ENCODE measurements around the gene BDH2. TPM values are rescaled to one million over a fixed set of nuclear protein-coding genes. Genes with fewer than 3 reads are reported as not detected.

BDH2 gene
- polyA plus RNA-seq, 1 of the 3 experiments (the other 2 are of a cell fraction), result 57.8 TPM

- peaks cover 10% of the 10 kb centered on the region; the same call in 1 of the 2 replicates for H3K79me2 ChIP-seq (ENCODE audit: insufficient read depth)
- H3K27ac ChIP-seq (ENCODE audit: low read depth in 2 of 2, low read length in 1 of 2), result no peak overlapping the region
- H3K36me3 ChIP-seq (replicated peaks in 1 of 2; ENCODE audit: control insufficient read depth in 1 of 2, insufficient read depth in 2 of 2, low read length in 1 of 2), result peaks cover 23 to 30% of the 10 kb centered on the region in 2 experiments
- no peak overlapping the region for H3K9ac ChIP-seq
- H3K27me3 ChIP-seq (ENCODE audit: insufficient read depth), result no peaks in the 10 kb centered on the region
- no peaks in the 10 kb centered on the region for H3K9me2 ChIP-seq
- no peak overlapping the region for H2AFZ ChIP-seq (ENCODE audit: low read depth)
- peaks cover 7 to 8% of the 10 kb centered on the region in 2 experiments; a peak in 3 of 4 replicates for H3K4me1 ChIP-seq (ENCODE audit: control insufficient read depth in 1 of 2, insufficient read depth in 2 of 2, low read depth in 1 of 2, low read length in 1 of 2)
- DNase-seq, result no peak
- ChIA-PET POLR2A (no interaction called here), CTCF (interaction anchor here (1.0 to 2.0 kb wide), 4 partner anchors 13 to 348 kb away, joined by 3 to 8 read pairs (median 3); no protein-coding TSS in a partner anchor)
- no peak overlapping the region for H3K4me3 ChIP-seq (ENCODE audit: low read depth in 2 of 2, low read length in 1 of 2)
- no peaks in the 10 kb centered on the region for H3K9me3 ChIP-seq
- no peaks in the 10 kb centered on the region for H3F3A ChIP-seq (replicated peaks; ENCODE audit: insufficient read depth)
- H4K20me1 ChIP-seq (ENCODE audit: insufficient read depth), result no peaks in the 10 kb centered on the region
- 96% methylated on average over 3 of the region's 3 CpGs for WGBS (ENCODE audit: low lambda C conversion rate)
- no peak overlapping the region for H3K4me2 ChIP-seq
- TF ChIP-seq YY1 (IDR thresholded peaks at IDR 0.05; ENCODE audit: low read depth) (no peak), MEF2A (IDR thresholded peaks at IDR 0.05; ENCODE audit: borderline replicate concordance, low read depth) (no peak), FOXM1 (IDR thresholded peaks at IDR 0.05; ENCODE audit: low read depth) (no peak), TCF12 (IDR thresholded peaks at IDR 0.05) (no peak), FOXJ3 (CRISPR knock-in tag; IDR thresholded peaks at IDR 0.05) (no peak), RFX5 (IDR thresholded peaks at IDR 0.05; ENCODE audit: low read length) (no peak), GABPA (IDR thresholded peaks at IDR 0.05; ENCODE audit: low read depth) (no peak), USF1 (IDR thresholded peaks at IDR 0.05; ENCODE audit: borderline replicate concordance, low read depth) (no peak), ZBTB33 (IDR thresholded peaks at IDR 0.05; ENCODE audit: borderline replicate concordance, low read depth) (no peak), PBX3 (IDR thresholded peaks at IDR 0.05) (no peak)
Measured at GRCh38 chr4:103095080-103095479, 4.6 kb downstream of the BDH2 start.

GRCh38 chr4:103092245-103092644, 7.4 kb downstream of the BDH2 start:
- POLR2A ChIA-PET, result interaction anchor here (1.4 kb wide), 1 partner anchor 223 kb away, joined by 3 read pairs; the partner anchor contains the start of gene CISD2
- H2AFZ ChIP-seq (ENCODE audit: low read depth), result peak overlapping the region; percentile 60
- no peak for DNase-seq

More at GRCh38 chr4:103092245-103092644, 7.4 kb downstream of the BDH2 start:
- no peaks in the 10 kb centered on the region for H3K27me3 ChIP-seq (ENCODE audit: insufficient read depth)
- peaks cover 34 to 54% of the 10 kb centered on the region in 2 experiments for H3K36me3 ChIP-seq (replicated peaks in 1 of 2; ENCODE audit: control insufficient read depth in 1 of 2, insufficient read depth in 2 of 2, low read length in 1 of 2)
- TF ChIP-seq USF1 (IDR thresholded peaks at IDR 0.05; ENCODE audit: borderline replicate concordance, low read depth), result no peak
- no peak for TF ChIP-seq IRF3 (IDR thresholded peaks at IDR 0.05; ENCODE audit: low read depth, low read length)
- no peak for TF ChIP-seq EP300 (IDR thresholded peaks at IDR 0.05; ENCODE audit: borderline replicate concordance in 1 of 2, low read depth in 1 of 2, low read length in 1 of 2)
- H3K9me3 ChIP-seq, result no peaks in the 10 kb centered on the region
- no peaks in the 10 kb centered on the region; a peak in 1 of 4 replicates for H3K4me1 ChIP-seq (ENCODE audit: control insufficient read depth in 1 of 2, insufficient read depth in 2 of 2, low read depth in 1 of 2, low read length in 1 of 2)
- no peaks in the 10 kb centered on the region for H3K79me2 ChIP-seq (ENCODE audit: insufficient read depth)
- peak overlapping the region in 1 of 2 experiments; percentile 30; a peak in 1 of 4 replicates for H3K27ac ChIP-seq (ENCODE audit: low read depth in 2 of 2, low read length in 1 of 2)
- H3K4me3 ChIP-seq (ENCODE audit: low read depth in 2 of 2, low read length in 1 of 2), result peak overlapping the region in 1 of 2 experiments; percentile 36; a peak in 2 of 4 replicates
- CTCF ChIA-PET, result interaction anchor here (0.6 to 3.7 kb wide), 20 partner anchors 9 to 681 kb away, joined by 3 to 18 read pairs (median 6); partner anchors contain the start of gene SLC9B2
- H3K4me2 ChIP-seq, result peak overlapping the region; percentile 61
- no peaks in the 10 kb centered on the region for H4K20me1 ChIP-seq (ENCODE audit: insufficient read depth)
- no peaks in the 10 kb centered on the region for H3K9me2 ChIP-seq
- peak overlapping the region; percentile 19; the same call in 1 of the 2 replicates for H3K9ac ChIP-seq
- H3F3A ChIP-seq (replicated peaks; ENCODE audit: insufficient read depth), result no peaks in the 10 kb centered on the region

All from SK-N-SH (cell line).